ENCODE measurements around the gene TMC5.
A peak's percentile ranks its signal among the peaks of the same experiment; 100 is the strongest.
"Not testable (repeated sequence)": the region's sequence is repeated elsewhere in the genome, so short reads cannot be mapped to it uniquely, and the experiment has no call there.

Gene TMC5

GRCh38 chr16:19410435-19411171 lies 7.1 kb upstream of the TMC5 start:
- Histone ChIP-seq H3K27ac (ENCODE audit: low read depth, low read length) (no peak overlapping the region), H3K4me1 (ENCODE audit: insufficient read depth, low read length) (peaks cover 4% of the 10 kb centered on the region), H3K9ac (ENCODE audit: low read length) (no peak overlapping the region)

GRCh38 chr16:19411298-19411697 lies 6.4 kb upstream of the TMC5 start:
- peaks cover 8% of the 10 kb centered on the region for H3K9me3 ChIP-seq (ENCODE audit: low read length)
- peaks cover 20% of the 10 kb centered on the region in 2 donors for H3K27me3 ChIP-seq (ENCODE audit: control insufficient read depth in 1 of 2, insufficient read depth in 2 of 2, low read length in 2 of 2)
- no peak overlapping the region for H3K9ac ChIP-seq (ENCODE audit: low read length)
- no peak overlapping the region for H3K4me3 ChIP-seq (ENCODE audit: low read depth in 1 of 2, low read length in 2 of 2)
- H3K4me1 ChIP-seq (ENCODE audit: insufficient read depth, low read length), result peaks cover 4% of the 10 kb centered on the region
- no peaks in the 10 kb centered on the region for H3K36me3 ChIP-seq (ENCODE audit: insufficient read depth, low read length)
- no peak overlapping the region for H3K27ac ChIP-seq (ENCODE audit: low read depth, low read length)

More at GRCh38 chr16:19410435-19411171, 7.1 kb upstream of the TMC5 start:
- Histone ChIP-seq H3K36me3 (ENCODE audit: insufficient read depth, low read length) (no peaks in the 10 kb centered on the region), H3K4me3 (ENCODE audit: low read depth in 1 of 2, low read length in 2 of 2) (peak overlapping the region in 1 of 2 donors; percentile 32), H3K9me3 (ENCODE audit: low read length) (peaks cover 8% of the 10 kb centered on the region), H3K27me3 (ENCODE audit: control insufficient read depth in 1 of 2, insufficient read depth in 2 of 2, low read length in 2 of 2) (peaks cover 20% of the 10 kb centered on the region in 2 donors)

- H3K9me3 ChIP-seq (ENCODE audit: low read length); H3K27ac ChIP-seq (ENCODE audit: low read depth, low read length); H3K4me3 ChIP-seq (ENCODE audit: low read depth in 1 of 2, low read length in 2 of 2); H3K9ac ChIP-seq (ENCODE audit: low read length); H3K36me3 ChIP-seq (ENCODE audit: insufficient read depth, low read length); H3K4me1 ChIP-seq (ENCODE audit: insufficient read depth, low read length): not testable (repeated sequence)
- H3K27me3 ChIP-seq (ENCODE audit: control insufficient read depth in 1 of 2, insufficient read depth in 2 of 2, low read length in 2 of 2), result peaks cover 20% of the 10 kb centered on the region in 2 donors
Measured at GRCh38 chr16:19412055-19412454, 5.6 kb upstream of the TMC5 start.

- Histone ChIP-seq H3K4me3 (ENCODE audit: low read depth in 1 of 2, low read length in 2 of 2) (no peak overlapping the region), H3K4me1 (ENCODE audit: insufficient read depth, low read length) (peaks cover under 1% of the 10 kb centered on the region), H3K9ac (ENCODE audit: low read length) (no peak overlapping the region)
Measured at GRCh38 chr16:19415461-19415860, 2.2 kb upstream of the TMC5 start.

GRCh38 chr16:19415918-19416317 lies 1.8 kb upstream of the TMC5 start:
- Histone ChIP-seq H3K4me1 (ENCODE audit: insufficient read depth, low read length) (no peaks in the 10 kb centered on the region), H3K36me3 (ENCODE audit: insufficient read depth, low read length) (no peaks in the 10 kb centered on the region), H3K4me3 (ENCODE audit: low read depth in 1 of 2, low read length in 2 of 2) (no peak overlapping the region), H3K9me3 (ENCODE audit: low read length) (no peaks in the 10 kb centered on the region), H3K27me3 (ENCODE audit: control insufficient read depth in 1 of 2, insufficient read depth in 2 of 2, low read length in 2 of 2) (peaks cover 12 to 15% of the 10 kb centered on the region in 2 donors), H3K27ac (ENCODE audit: low read depth, low read length) (no peak overlapping the region), H3K9ac (ENCODE audit: low read length) (no peak overlapping the region)

More at GRCh38 chr16:19415461-19415860, 2.2 kb upstream of the TMC5 start:
- no peaks in the 10 kb centered on the region for H3K36me3 ChIP-seq (ENCODE audit: insufficient read depth, low read length)
- no peaks in the 10 kb centered on the region for H3K9me3 ChIP-seq (ENCODE audit: low read length)
- H3K27ac ChIP-seq (ENCODE audit: low read depth, low read length), result no peak overlapping the region
- H3K27me3 ChIP-seq (ENCODE audit: control insufficient read depth in 1 of 2, insufficient read depth in 2 of 2, low read length in 2 of 2), result peaks cover 16% of the 10 kb centered on the region in 2 donors

GRCh38 chr16:19418200-19418599 lies 517 bp downstream of the TMC5 start:
- H3K9ac ChIP-seq (ENCODE audit: low read length), result no peak overlapping the region
- H3K27ac ChIP-seq (ENCODE audit: low read depth, low read length), result no peak overlapping the region
- no peak overlapping the region for H3K4me3 ChIP-seq (ENCODE audit: low read depth in 1 of 2, low read length in 2 of 2)

GRCh38 chr16:19419698-19420075 lies 2.0 kb downstream of the TMC5 start:
- Histone ChIP-seq H3K27me3 (ENCODE audit: control insufficient read depth in 1 of 2, insufficient read depth in 2 of 2, low read length in 2 of 2) (peaks cover 0 to 3% of the 10 kb centered on the region in 2 donors), H3K36me3 (ENCODE audit: insufficient read depth, low read length) (no peaks in the 10 kb centered on the region), H3K4me1 (ENCODE audit: insufficient read depth, low read length) (no peaks in the 10 kb centered on the region), H3K4me3 (ENCODE audit: low read depth in 1 of 2, low read length in 2 of 2) (no peak overlapping the region), H3K9me3 (ENCODE audit: low read length) (no peaks in the 10 kb centered on the region), H3K27ac (ENCODE audit: low read depth, low read length) (no peak overlapping the region), H3K9ac (ENCODE audit: low read length) (no peak overlapping the region)

More at GRCh38 chr16:19418200-19418599, 517 bp downstream of the TMC5 start:
- Histone ChIP-seq H3K36me3 (ENCODE audit: insufficient read depth, low read length) (no peaks in the 10 kb centered on the region), H3K27me3 (ENCODE audit: control insufficient read depth in 1 of 2, insufficient read depth in 2 of 2, low read length in 2 of 2) (peaks cover 0 to 5% of the 10 kb centered on the region in 2 donors), H3K4me1 (ENCODE audit: insufficient read depth, low read length) (no peaks in the 10 kb centered on the region), H3K9me3 (ENCODE audit: low read length) (no peaks in the 10 kb centered on the region)

GRCh38 chr16:19424478-19424877 lies 6.8 kb downstream of the TMC5 start:
- H3K27ac ChIP-seq (ENCODE audit: low read depth, low read length), result no peak overlapping the region

GRCh38 chr16:19430345-19430744 lies 12.7 kb downstream of the TMC5 start:
- Histone ChIP-seq H3K36me3 (ENCODE audit: insufficient read depth, low read length) (no peaks in the 10 kb centered on the region), H3K27me3 (ENCODE audit: control insufficient read depth in 1 of 2, insufficient read depth in 2 of 2, low read length in 2 of 2) (no peaks in the 10 kb centered on the region), H3K4me3 (ENCODE audit: low read depth in 1 of 2, low read length in 2 of 2) (no peak overlapping the region), H3K9me3 (ENCODE audit: low read length) (no peaks in the 10 kb centered on the region), H3K4me1 (ENCODE audit: insufficient read depth, low read length) (no peaks in the 10 kb centered on the region), H3K9ac (ENCODE audit: low read length) (no peak overlapping the region), H3K27ac (ENCODE audit: low read depth, low read length) (no peak overlapping the region)

More at GRCh38 chr16:19424478-19424877, 6.8 kb downstream of the TMC5 start:
- Histone ChIP-seq H3K4me3 (ENCODE audit: low read depth in 1 of 2, low read length in 2 of 2) (no peak overlapping the region), H3K9me3 (ENCODE audit: low read length) (no peaks in the 10 kb centered on the region), H3K4me1 (ENCODE audit: insufficient read depth, low read length) (no peaks in the 10 kb centered on the region), H3K9ac (ENCODE audit: low read length) (no peak overlapping the region), H3K36me3 (ENCODE audit: insufficient read depth, low read length) (no peaks in the 10 kb centered on the region), H3K27me3 (ENCODE audit: control insufficient read depth in 1 of 2, insufficient read depth in 2 of 2, low read length in 2 of 2) (no peaks in the 10 kb centered on the region)

- Histone ChIP-seq H3K27ac (ENCODE audit: low read depth, low read length) (no peak overlapping the region), H3K4me3 (ENCODE audit: low read depth in 1 of 2, low read length in 2 of 2) (no peak overlapping the region)
Measured at GRCh38 chr16:19431636-19432340, 14.1 kb downstream of the TMC5 start.

GRCh38 chr16:19432429-19432828 lies 14.7 kb downstream of the TMC5 start:
- Histone ChIP-seq H3K27ac (ENCODE audit: low read depth, low read length) (no peak overlapping the region), H3K27me3 (ENCODE audit: control insufficient read depth in 1 of 2, insufficient read depth in 2 of 2, low read length in 2 of 2) (no peaks in the 10 kb centered on the region)

More at GRCh38 chr16:19431636-19432340, 14.1 kb downstream of the TMC5 start:
- H3K9ac ChIP-seq (ENCODE audit: low read length), result no peak overlapping the region
- H3K27me3 ChIP-seq (ENCODE audit: control insufficient read depth in 1 of 2, insufficient read depth in 2 of 2, low read length in 2 of 2), result no peaks in the 10 kb centered on the region
- no peaks in the 10 kb centered on the region for H3K9me3 ChIP-seq (ENCODE audit: low read length)
- H3K36me3 ChIP-seq (ENCODE audit: insufficient read depth, low read length), result no peaks in the 10 kb centered on the region
- H3K4me1 ChIP-seq (ENCODE audit: insufficient read depth, low read length), result no peaks in the 10 kb centered on the region

More at GRCh38 chr16:19432429-19432828, 14.7 kb downstream of the TMC5 start:
- H3K4me3 ChIP-seq (ENCODE audit: low read depth in 1 of 2, low read length in 2 of 2), result no peak overlapping the region
- no peaks in the 10 kb centered on the region for H3K4me1 ChIP-seq (ENCODE audit: insufficient read depth, low read length)
- H3K9ac ChIP-seq (ENCODE audit: low read length), result no peak overlapping the region
- H3K9me3 ChIP-seq (ENCODE audit: low read length), result no peaks in the 10 kb centered on the region
- no peaks in the 10 kb centered on the region for H3K36me3 ChIP-seq (ENCODE audit: insufficient read depth, low read length)
